HepG2 (cell line): ENCODE data around the gene PDK2.

Experiments
- CTCF ChIP-seq: sonication (generic); formaldehyde crosslinking; IDR thresholded peaks from 2 replicates; pipeline ENCODE4 v1.5.0; 2020; ENCODE audit warnings: mild to moderate bottlenecking, missing genetic modification reagents, moderate library complexity
- E2F1 ChIP-seq: sonication (generic); formaldehyde crosslinking; IDR thresholded peaks from 2 replicates; pipeline ENCODE4 v1.5.0; 2020; ENCODE audit warnings: missing genetic modification reagents
- MAZ ChIP-seq, 2 experiments: sonication (generic) in 1 of 2; formaldehyde crosslinking in 1 of 2; IDR thresholded peaks; 2 replicates each; pipeline versions ENCODE4 v1.5.0 to v1.6.1; 2012 to 2020; ENCODE audit warnings: low read depth in 2 of 2, mild to moderate bottlenecking in 2 of 2, borderline replicate concordance in 1 of 2, improper control_type of control experiment in 1 of 2, low read length in 1 of 2, missing genetic modification reagents in 1 of 2, moderate library complexity in 1 of 2
- MTF1 ChIP-seq: sonication (generic); formaldehyde crosslinking; IDR thresholded peaks from 2 replicates; pipeline ENCODE4 v1.5.0; 2020; ENCODE audit warnings: missing genetic modification reagents
- NFATC3 ChIP-seq: sonication (generic); formaldehyde crosslinking; IDR thresholded peaks from 2 replicates; pipeline ENCODE4 v1.5.1; 2020; ENCODE audit warnings: mild to moderate bottlenecking, missing genetic modification reagents
- SOX6 ChIP-seq, 2 experiments: fragments of 450-650 bp in 1 of 2; sonication (generic) in 1 of 2; formaldehyde crosslinking in 1 of 2; IDR thresholded peaks; 2 replicates each; pipeline versions ENCODE4 v1.4.0 to v1.6.1; 2017 to 2020; ENCODE audit warnings: antibody characterized with exemption in 1 of 2, mild to moderate bottlenecking in 1 of 2, missing genetic modification reagents in 1 of 2
- TRIM24 ChIP-seq: sonication (generic); formaldehyde crosslinking; IDR thresholded peaks from 2 replicates; pipeline ENCODE4 v1.8.0; 2022; ENCODE audit warnings: mild to moderate bottlenecking, missing genetic modification reagents
- ZNF263 ChIP-seq: sonication (generic); formaldehyde crosslinking; IDR thresholded peaks from 2 replicates; pipeline ENCODE4 v1.4.0; 2020; ENCODE audit warnings: missing genetic modification reagents
- ZNF264 ChIP-seq: sonication (generic); formaldehyde crosslinking; IDR thresholded peaks from 2 replicates; pipeline ENCODE4 v1.4.0; 2020; ENCODE audit warnings: missing genetic modification reagents
- ZNF33B ChIP-seq: sonication (generic); formaldehyde crosslinking; IDR thresholded peaks from 2 replicates; pipeline ENCODE4 v1.5.1; 2020; ENCODE audit warnings: mild to moderate bottlenecking, missing genetic modification reagents
- ZNF660 ChIP-seq: sonication (generic); formaldehyde crosslinking; IDR thresholded peaks from 2 replicates; pipeline ENCODE4 v1.5.1; 2020; ENCODE audit warnings: mild to moderate bottlenecking, low read depth, missing genetic modification reagents, borderline replicate concordance
- TF ChIP-seq, protein P1 (sequence below): sonication (generic); formaldehyde crosslinking; IDR thresholded peaks from 2 replicates; pipeline ENCODE4 v1.8.0; 2022; ENCODE audit warnings: mild to moderate bottlenecking, missing genetic modification reagents, borderline replicate concordance
- TF ChIP-seq, protein P2 (sequence below): sonication (generic); formaldehyde crosslinking; IDR thresholded peaks from 2 replicates; pipeline ENCODE4 v1.4.0; 2020; ENCODE audit warnings: missing genetic modification reagents
- TF ChIP-seq, protein P3 (sequence below): sonication (generic); formaldehyde crosslinking; IDR thresholded peaks from 2 replicates; pipeline ENCODE4 v1.8.0; 2022; ENCODE audit warnings: missing genetic modification reagents, low read depth, mild to moderate bottlenecking, borderline replicate concordance

DNA sequence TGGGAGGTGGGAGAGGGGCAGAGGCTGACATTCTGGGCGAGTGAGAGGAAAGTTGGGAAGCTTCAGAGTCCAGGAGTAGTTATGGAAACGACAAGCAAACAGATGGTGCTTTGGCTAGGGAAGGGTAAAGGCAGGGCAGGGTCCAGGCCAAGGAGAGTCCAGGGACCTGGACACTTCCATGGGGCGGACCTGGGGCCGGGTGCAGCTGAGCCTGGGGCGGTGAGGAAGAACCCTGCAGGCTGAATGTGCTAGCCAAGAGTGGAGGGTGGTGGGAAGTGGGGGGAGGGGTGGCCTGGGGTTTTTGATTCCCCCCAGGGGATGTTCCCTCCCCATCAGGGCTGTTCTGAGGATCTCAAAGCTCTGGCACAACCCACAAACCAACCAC is 52.7 kb downstream of the PDK2 start:
- TF ChIP-seq ZNF33B (CRISPR knock-in tag) (no peak), ZNF264 (no peak), ZNF660 (CRISPR knock-in tag) (no peak), SOX6 (IDR thresholded peaks at IDR 0.05) (no peak), SOX6 (CRISPR knock-in tag; IDR thresholded peaks at IDR 0.05) (no peak), MAZ (IDR thresholded peaks at IDR 0.05; ENCODE audit: borderline replicate concordance, low read depth, low read length) (no peak; the same call in 1 of the 2 replicates), MAZ (CRISPR knock-in tag; IDR thresholded peaks at IDR 0.05; ENCODE audit: low read depth) (no peak), MTF1 (CRISPR knock-in tag) (no peak), ZNF263 (CRISPR knock-in tag) (no peak), CTCF (CRISPR knock-in tag) (0 out of 2 replicates have a peak, but pooled peaks have one; percentile 9), TRIM24 (no peak), NFATC3 (CRISPR knock-in tag) (no peak), E2F1 (no peak)
- TF ChIP-seq, protein P1, sequence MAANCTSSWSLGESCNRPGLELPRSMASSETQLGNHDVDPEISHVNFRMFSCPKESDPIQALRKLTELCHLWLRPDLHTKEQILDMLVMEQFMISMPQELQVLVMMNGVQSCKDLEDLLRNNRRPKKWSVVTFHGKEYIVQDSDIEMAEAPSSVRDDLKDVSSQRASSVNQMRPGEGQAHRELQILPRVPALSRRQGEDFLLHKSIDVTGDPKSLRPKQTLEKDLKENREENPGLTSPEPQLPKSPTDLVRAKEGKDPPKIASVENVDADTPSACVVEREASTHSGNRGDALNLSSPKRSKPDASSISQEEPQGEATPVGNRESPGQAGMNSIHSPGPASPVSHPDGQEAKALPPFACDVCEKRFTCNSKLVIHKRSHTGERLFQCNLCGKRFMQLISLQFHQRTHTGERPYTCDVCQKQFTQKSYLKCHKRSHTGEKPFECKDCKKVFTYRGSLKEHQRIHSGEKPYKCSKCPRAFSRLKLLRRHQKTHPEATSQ (CRISPR knock-in tag): no peak
- TF ChIP-seq, protein P2, sequence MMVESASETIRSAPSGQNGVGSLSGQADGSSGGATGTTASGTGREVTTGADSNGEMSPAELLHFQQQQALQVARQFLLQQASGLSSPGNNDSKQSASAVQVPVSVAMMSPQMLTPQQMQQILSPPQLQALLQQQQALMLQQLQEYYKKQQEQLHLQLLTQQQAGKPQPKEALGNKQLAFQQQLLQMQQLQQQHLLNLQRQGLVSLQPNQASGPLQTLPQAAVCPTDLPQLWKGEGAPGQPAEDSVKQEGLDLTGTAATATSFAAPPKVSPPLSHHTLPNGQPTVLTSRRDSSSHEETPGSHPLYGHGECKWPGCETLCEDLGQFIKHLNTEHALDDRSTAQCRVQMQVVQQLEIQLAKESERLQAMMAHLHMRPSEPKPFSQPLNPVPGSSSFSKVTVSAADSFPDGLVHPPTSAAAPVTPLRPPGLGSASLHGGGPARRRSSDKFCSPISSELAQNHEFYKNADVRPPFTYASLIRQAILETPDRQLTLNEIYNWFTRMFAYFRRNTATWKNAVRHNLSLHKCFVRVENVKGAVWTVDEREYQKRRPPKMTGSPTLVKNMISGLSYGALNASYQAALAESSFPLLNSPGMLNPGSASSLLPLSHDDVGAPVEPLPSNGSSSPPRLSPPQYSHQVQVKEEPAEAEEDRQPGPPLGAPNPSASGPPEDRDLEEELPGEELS: no peak
- TF ChIP-seq, protein P3, sequence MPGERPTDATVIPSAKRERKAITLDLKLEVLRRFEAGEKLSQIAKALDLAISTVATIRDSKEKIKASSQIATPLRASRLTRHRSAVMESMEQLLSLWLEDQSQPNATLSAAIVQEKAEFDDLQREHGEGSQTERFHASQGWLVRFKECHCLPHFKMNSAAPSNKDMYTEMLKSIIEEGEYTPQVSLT (CRISPR knock-in tag): no peak
